Ramos (cell line): ENCODE data around the gene ABLIM1.

Experiments used
- in situ Hi-C: fragments of 300-500 bp; cut with MboI; formaldehyde crosslinking; loops from one replicate; pipeline ENCODE4 v1.14.3; 2022; ENCODE audit warnings: low sequenced_read_pairs; ENCODE audit not compliant: unreplicated experiment

The ABLIM1 gene

GRCh38 chr10:114649217-114649903 is 8.7 kb downstream of the ABLIM1 start:
- in situ Hi-C loops: no loop called here

- in situ Hi-C loops: no loop called here
These were observed 9.7 kb downstream of the ABLIM1 start for GRCh38 chr10:114648368-114648767.

- in situ Hi-C loops: no loop called here
These were observed 10.4 kb downstream of the ABLIM1 start for GRCh38 chr10:114647545-114648138.

GRCh38 chr10:114646426-114646825 is 11.6 kb downstream of the ABLIM1 start:
- in situ Hi-C loops: no loop called here

GRCh38 chr10:114645706-114646105 is 12.4 kb downstream of the ABLIM1 start:
- in situ Hi-C loops: no loop called here

- in situ Hi-C loops: no loop called here
These were observed 14.9 kb downstream of the ABLIM1 start for GRCh38 chr10:114643158-114643557.

- in situ Hi-C loops: no loop called here
These were observed 15.3 kb downstream of the ABLIM1 start for GRCh38 chr10:114642729-114643128.

GRCh38 chr10:114638821-114639625 is 19.1 kb downstream of the ABLIM1 start:
- in situ Hi-C loops: no loop called here

- in situ Hi-C loops: no loop called here
These were observed 22.1 kb downstream of the ABLIM1 start for GRCh38 chr10:114635797-114636550.

GRCh38 chr10:114635101-114635500 is 23.0 kb downstream of the ABLIM1 start:
- in situ Hi-C loops: no loop called here

GRCh38 chr10:114634609-114634979 is 23.5 kb downstream of the ABLIM1 start:
- in situ Hi-C loops: no loop called here

- in situ Hi-C loops: no loop called here
These were observed 25.0 kb downstream of the ABLIM1 start for GRCh38 chr10:114632869-114633715.

GRCh38 chr10:114631666-114632417 is 26.2 kb downstream of the ABLIM1 start:
- in situ Hi-C loops: no loop called here

- in situ Hi-C loops: no loop called here
These were observed 26.9 kb downstream of the ABLIM1 start for GRCh38 chr10:114631090-114631665.

GRCh38 chr10:114629824-114630730 is 28.0 kb downstream of the ABLIM1 start:
- in situ Hi-C loops: no loop called here

- in situ Hi-C loops: no loop called here
These were observed 28.8 kb downstream of the ABLIM1 start for GRCh38 chr10:114629083-114629823.

- in situ Hi-C loops: no loop called here
These were observed 30.0 kb downstream of the ABLIM1 start for GRCh38 chr10:114628106-114628505.
